WTC11 (cell line): ENCODE results near the gene PNLIPRP1. TPM values are rescaled to one million over a fixed set of nuclear protein-coding genes. Genes with fewer than 3 reads are reported as not detected.

Source experiments
- ATAC-seq: fragments of 200-7000 bp; cut with Tn5 transposase; 2 replicates; pipeline ENCODE4 v1.10.0; 2021; ENCODE audit warnings: mild to moderate bottlenecking, moderate library complexity
- CTCF ChIA-PET: fragments of 300-600 bp; sonication (Branson Sonifier 250); formaldehyde crosslinking; loops from one replicate; lab custom pipeline; 2021; ENCODE audit warnings: antibody characterized with exemption; lab: Charles Lee
- POLR2A ChIA-PET: fragments of 350-600 bp; sonication (Branson Sonifier 250); formaldehyde crosslinking; loops from one replicate; lab custom pipeline; 2021; ENCODE audit warnings: antibody characterized with exemption; lab: Charles Lee
- DNase-seq: peaks from one replicate; pipeline ENCODE4 v3.0.0; 2021; ENCODE audit warnings: low spot score
- H3K27ac Mint-ChIP-seq: 2 replicates; pipeline ENCODE4 v1.8.0; 2021; ENCODE audit warnings: mixed read lengths
- H3K27me3 Mint-ChIP-seq: 2 replicates; pipeline ENCODE4 v1.8.0; 2021; ENCODE audit warnings: low read depth, mild to moderate bottlenecking, moderate library complexity, mixed read lengths
- H3K36me3 Mint-ChIP-seq: 2 replicates; pipeline ENCODE4 v1.8.0; 2021; ENCODE audit warnings: mixed read lengths
- H3K4me1 Mint-ChIP-seq: 2 replicates; pipeline ENCODE4 v1.8.0; 2022; ENCODE audit warnings: mixed read lengths
- H3K4me3 Mint-ChIP-seq: 2 replicates; pipeline ENCODE4 v1.8.0; 2021; ENCODE audit warnings: mild to moderate bottlenecking, moderate library complexity, mixed read lengths
- H3K9me3 Mint-ChIP-seq: 2 replicates; pipeline ENCODE4 v1.8.0; 2021; ENCODE audit warnings: mixed read lengths
- CREM ChIP-seq: sonication (generic); formaldehyde crosslinking; IDR thresholded peaks from 2 replicates; pipeline ENCODE4 v1.8.1; 2022; ENCODE audit warnings: mild to moderate bottlenecking, missing genetic modification reagents, moderate library complexity
- EMX1 ChIP-seq: fragments of 250-450 bp; sonication (Bioruptor Pico); IDR thresholded peaks from 2 replicates; pipeline ENCODE4 v1.8.0; 2021; ENCODE audit warnings: mild to moderate bottlenecking
- ERG ChIP-seq: fragments of 250-450 bp; sonication (Bioruptor Pico); IDR thresholded peaks from 2 replicates; pipeline ENCODE4 v1.8.0; 2021; ENCODE audit warnings: mild to moderate bottlenecking
- FOXJ3 ChIP-seq: sonication (generic); formaldehyde crosslinking; IDR thresholded peaks from 2 replicates; pipeline ENCODE4 v1.9.0; 2021; ENCODE audit warnings: missing genetic modification reagents, mild to moderate bottlenecking, borderline replicate concordance
- FOXP1 ChIP-seq: sonication (generic); formaldehyde crosslinking; IDR thresholded peaks from 2 replicates; pipeline ENCODE4 v1.8.0; 2022; ENCODE audit warnings: missing genetic modification reagents, mild to moderate bottlenecking, moderate library complexity, borderline replicate concordance
- JAZF1 ChIP-seq: fragments of 250-450 bp; sonication (Bioruptor Pico); IDR thresholded peaks from 2 replicates; pipeline ENCODE4 v1.9.0; 2021; ENCODE audit warnings: moderate library complexity, mild to moderate bottlenecking, inconsistent platforms
- KAT7 ChIP-seq: sonication (generic); formaldehyde crosslinking; IDR thresholded peaks from 2 replicates; pipeline ENCODE4 v1.8.1; 2023; ENCODE audit warnings: missing genetic modification reagents, mild to moderate bottlenecking, borderline replicate concordance
- NFYB ChIP-seq: sonication (generic); formaldehyde crosslinking; conservative IDR thresholded peaks from 2 replicates; pipeline ENCODE4 v1.8.0; 2022; ENCODE audit warnings: low read depth, missing genetic modification reagents
- NR1H2 ChIP-seq: sonication (generic); formaldehyde crosslinking; IDR thresholded peaks from 2 replicates; pipeline ENCODE4 v1.9.0; 2021; ENCODE audit warnings: mild to moderate bottlenecking, moderate library complexity, missing genetic modification reagents
- OVOL2 ChIP-seq: fragments of 250-450 bp; sonication (Bioruptor Pico); IDR thresholded peaks from 2 replicates; pipeline ENCODE4 v1.9.0; 2021; ENCODE audit warnings: mild to moderate bottlenecking, borderline replicate concordance
- RELA ChIP-seq: sonication (generic); formaldehyde crosslinking; IDR thresholded peaks from 2 replicates; pipeline ENCODE4 v1.8.1; 2022; ENCODE audit warnings: missing genetic modification reagents, mild to moderate bottlenecking, borderline replicate concordance
- SOX15 ChIP-seq: fragments of 250-450 bp; sonication (Bioruptor Pico); IDR thresholded peaks from 2 replicates; pipeline ENCODE4 v1.9.0; 2021; ENCODE audit warnings: mild to moderate bottlenecking
- TCF7 ChIP-seq: sonication (generic); formaldehyde crosslinking; IDR thresholded peaks from 2 replicates; pipeline ENCODE4 v1.8.0; 2022; ENCODE audit warnings: mild to moderate bottlenecking, low read depth, missing genetic modification reagents, moderate library complexity
- TEAD4 ChIP-seq: sonication (generic); formaldehyde crosslinking; IDR thresholded peaks from 2 replicates; pipeline ENCODE4 v1.8.0; 2022; ENCODE audit warnings: mild to moderate bottlenecking, missing genetic modification reagents
- USF2 ChIP-seq: sonication (generic); formaldehyde crosslinking; IDR thresholded peaks from 2 replicates; pipeline ENCODE4 v1.8.1; 2023; ENCODE audit warnings: mild to moderate bottlenecking, missing genetic modification reagents, moderate library complexity
- ZNF121 ChIP-seq: sonication (generic); formaldehyde crosslinking; IDR thresholded peaks from 2 replicates; pipeline ENCODE4 v1.8.0; 2023; ENCODE audit warnings: missing genetic modification reagents
- ZNF138 ChIP-seq: sonication (generic); formaldehyde crosslinking; conservative IDR thresholded peaks from 2 replicates; pipeline ENCODE4 v1.8.1; 2022; ENCODE audit warnings: mild to moderate bottlenecking, moderate library complexity, missing genetic modification reagents
- ZNF232 ChIP-seq: sonication (generic); formaldehyde crosslinking; IDR thresholded peaks from 2 replicates; pipeline ENCODE4 v1.8.0; 2022; ENCODE audit warnings: mild to moderate bottlenecking, missing genetic modification reagents
- ZNF532 ChIP-seq: fragments of 250-450 bp; sonication (Bioruptor Pico); IDR thresholded peaks from 2 replicates; pipeline ENCODE4 v1.9.0; 2021; ENCODE audit warnings: mild to moderate bottlenecking, borderline replicate concordance
- total RNA-seq: library from RNA; stranded (reverse); gene quantifications from 3 replicates; pipeline ENCODE4 v1.2.3, GENCODE V29; 2021
- TF ChIP-seq, protein P1 (sequence below): sonication (generic); formaldehyde crosslinking; IDR thresholded peaks from 2 replicates; pipeline ENCODE4 v1.8.0; 2022; ENCODE audit warnings: missing genetic modification reagents

The PNLIPRP1 gene
- total RNA-seq, 1 experiment from 2014 or later: 0.68 TPM

DNA sequence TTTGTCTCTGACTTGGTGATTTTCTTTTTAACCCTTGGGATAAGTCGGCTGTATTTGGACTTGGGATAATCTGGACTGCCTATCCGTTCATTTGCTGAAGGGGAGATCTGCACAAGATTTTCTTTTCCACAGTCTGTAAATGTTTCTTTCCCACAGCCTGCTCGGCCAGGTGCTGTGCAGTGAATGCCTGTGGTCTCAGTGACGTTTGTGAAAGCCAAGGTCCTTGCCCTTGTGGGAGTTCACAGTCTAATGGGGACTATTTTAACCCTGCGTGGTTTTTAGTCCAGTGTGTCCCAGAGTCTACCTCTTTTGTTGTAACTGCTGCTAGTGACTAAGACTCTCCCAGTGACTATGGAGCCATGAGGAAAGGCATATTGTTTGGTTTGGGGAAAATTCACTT is 36.1 kb upstream of the PNLIPRP1 start (continued):
- TF ChIP-seq ZNF121 (CRISPR knock-in tag) (no peak), EMX1 (CRISPR knock-in tag) (no peak), KAT7 (no peak), RELA (CRISPR knock-in tag) (no peak), ZNF532 (CRISPR knock-in tag) (no peak)
- TF ChIP-seq, all 79 proteins: peak for 0

- no peak for TF ChIP-seq ZNF532 (CRISPR knock-in tag)
- no peak for TF ChIP-seq ERG (CRISPR knock-in tag)
- TF ChIP-seq CREM (CRISPR knock-in tag): no peak
- no peak for TF ChIP-seq ZNF138
- TF ChIP-seq TCF7 (CRISPR knock-in tag): no peak
- TF ChIP-seq, all 79 proteins: peak for 0
- CTCF ChIA-PET: no interaction called here
- H3K9me3 Mint-ChIP-seq: no peaks in the 10 kb centered on the region
Measured at GRCh38 chr10:116555880-116556279, 34.9 kb upstream of the PNLIPRP1 start.

GRCh38 chr10:116557305-116557880 is 33.4 kb upstream of the PNLIPRP1 start:
- no peaks in the 10 kb centered on the region for H3K36me3 Mint-ChIP-seq
- no peaks in the 10 kb centered on the region for H3K9me3 Mint-ChIP-seq
- ChIA-PET POLR2A (no interaction called here), CTCF (interaction anchor here (0.7 kb wide), 1 partner anchor 87 kb away, joined by 3 read pairs; no protein-coding TSS in a partner anchor)
- no peak overlapping the region for H3K4me3 Mint-ChIP-seq
- no peaks in the 10 kb centered on the region for H3K27me3 Mint-ChIP-seq
- no peak for TF ChIP-seq JAZF1 (CRISPR knock-in tag)
- no peak for TF ChIP-seq FOXJ3 (CRISPR knock-in tag)
- no peak for TF ChIP-seq TEAD4 (CRISPR knock-in tag)
- TF ChIP-seq, protein P1, sequence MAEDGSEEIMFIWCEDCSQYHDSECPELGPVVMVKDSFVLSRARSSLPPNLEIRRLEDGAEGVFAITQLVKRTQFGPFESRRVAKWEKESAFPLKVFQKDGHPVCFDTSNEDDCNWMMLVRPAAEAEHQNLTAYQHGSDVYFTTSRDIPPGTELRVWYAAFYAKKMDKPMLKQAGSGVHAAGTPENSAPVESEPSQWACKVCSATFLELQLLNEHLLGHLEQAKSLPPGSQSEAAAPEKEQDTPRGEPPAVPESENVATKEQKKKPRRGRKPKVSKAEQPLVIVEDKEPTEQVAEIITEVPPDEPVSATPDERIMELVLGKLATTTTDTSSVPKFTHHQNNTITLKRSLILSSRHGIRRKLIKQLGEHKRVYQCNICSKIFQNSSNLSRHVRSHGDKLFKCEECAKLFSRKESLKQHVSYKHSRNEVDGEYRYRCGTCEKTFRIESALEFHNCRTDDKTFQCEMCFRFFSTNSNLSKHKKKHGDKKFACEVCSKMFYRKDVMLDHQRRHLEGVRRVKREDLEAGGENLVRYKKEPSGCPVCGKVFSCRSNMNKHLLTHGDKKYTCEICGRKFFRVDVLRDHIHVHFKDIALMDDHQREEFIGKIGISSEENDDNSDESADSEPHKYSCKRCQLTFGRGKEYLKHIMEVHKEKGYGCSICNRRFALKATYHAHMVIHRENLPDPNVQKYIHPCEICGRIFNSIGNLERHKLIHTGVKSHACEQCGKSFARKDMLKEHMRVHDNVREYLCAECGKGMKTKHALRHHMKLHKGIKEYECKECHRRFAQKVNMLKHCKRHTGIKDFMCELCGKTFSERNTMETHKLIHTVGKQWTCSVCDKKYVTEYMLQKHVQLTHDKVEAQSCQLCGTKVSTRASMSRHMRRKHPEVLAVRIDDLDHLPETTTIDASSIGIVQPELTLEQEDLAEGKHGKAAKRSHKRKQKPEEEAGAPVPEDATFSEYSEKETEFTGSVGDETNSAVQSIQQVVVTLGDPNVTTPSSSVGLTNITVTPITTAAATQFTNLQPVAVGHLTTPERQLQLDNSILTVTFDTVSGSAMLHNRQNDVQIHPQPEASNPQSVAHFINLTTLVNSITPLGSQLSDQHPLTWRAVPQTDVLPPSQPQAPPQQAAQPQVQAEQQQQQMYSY (CRISPR knock-in tag): no peak
- no peak for TF ChIP-seq ZNF138
- TF ChIP-seq USF2 (CRISPR knock-in tag): no peak
- no peak for TF ChIP-seq NR1H2 (CRISPR knock-in tag)
- no peak for TF ChIP-seq NFYB (CRISPR knock-in tag)
- no peak for TF ChIP-seq OVOL2 (CRISPR knock-in tag)
- TF ChIP-seq FOXP1: no peak
- TF ChIP-seq SOX15: no peak
- TF ChIP-seq ZNF232: no peak
- H3K27ac Mint-ChIP-seq: no peak overlapping the region
- ATAC-seq (no peak), DNase-seq (no peak)
- H3K4me1 Mint-ChIP-seq: peaks cover 21% of the 10 kb centered on the region

More at GRCh38 chr10:116555880-116556279, 34.9 kb upstream of the PNLIPRP1 start:
- DNase-seq: no peak
- H3K4me1 Mint-ChIP-seq: peaks cover 21% of the 10 kb centered on the region
- H3K4me3 Mint-ChIP-seq: no peak overlapping the region
- POLR2A ChIA-PET: no interaction called here
- no peak overlapping the region for H3K27ac Mint-ChIP-seq
- ATAC-seq: no peak
- H3K36me3 Mint-ChIP-seq: no peaks in the 10 kb centered on the region
- no peaks in the 10 kb centered on the region for H3K27me3 Mint-ChIP-seq
